Activated effector memory CD4-positive, alpha-beta T cell treated with anti-CD3 and anti-CD28 coated beads, Interleukin-2, amount 50 U/mL, for 16 hours (primary cell): Measurements from ENCODE around the gene BIRC7.
A peak's percentile ranks its signal among the peaks of the same experiment; 100 is the strongest.

Experiments used
- DNase-seq: peaks from one replicate; pipeline ENCODE4 v3.0.0-alpha.2; 2020

Gene BIRC7

DNA sequence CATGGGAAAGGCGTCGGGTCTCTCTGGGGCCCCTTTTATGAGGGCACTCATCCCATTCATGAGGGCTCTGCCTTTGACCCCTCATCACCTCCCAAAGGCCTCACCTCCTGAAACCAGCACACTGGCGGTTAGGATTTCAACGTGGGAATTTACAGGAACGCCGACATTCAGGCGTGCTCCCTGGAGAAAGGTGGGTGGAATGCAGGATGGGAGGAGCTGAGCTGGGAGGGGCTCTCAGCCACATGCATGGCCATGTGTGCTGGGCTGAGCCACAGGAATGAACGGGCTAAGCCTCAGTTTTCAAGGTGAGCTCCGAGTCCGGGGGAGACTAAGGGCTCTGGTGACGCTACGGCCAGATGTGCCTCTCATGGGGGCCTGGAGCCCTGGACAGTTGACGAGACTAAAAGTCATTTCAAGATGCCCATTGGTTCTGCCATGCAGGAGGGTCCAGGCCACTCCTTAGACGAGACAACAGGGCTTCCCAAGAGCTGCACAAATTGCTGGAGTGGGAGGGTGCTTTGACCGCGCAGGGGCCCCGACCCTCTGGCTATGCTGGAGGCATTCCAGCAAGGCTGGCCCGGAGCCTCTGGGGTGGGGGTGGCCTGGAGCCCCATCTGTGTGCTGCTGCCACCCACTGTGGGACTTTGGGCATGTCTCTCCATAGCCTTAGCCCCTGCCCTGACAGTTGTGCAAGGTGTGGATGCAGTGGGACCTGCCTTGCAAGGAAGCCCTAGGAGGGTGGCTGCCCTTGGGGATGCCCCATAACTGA lies 33.1 kb downstream of the BIRC7 start:
- no peak for DNase-seq

DNA sequence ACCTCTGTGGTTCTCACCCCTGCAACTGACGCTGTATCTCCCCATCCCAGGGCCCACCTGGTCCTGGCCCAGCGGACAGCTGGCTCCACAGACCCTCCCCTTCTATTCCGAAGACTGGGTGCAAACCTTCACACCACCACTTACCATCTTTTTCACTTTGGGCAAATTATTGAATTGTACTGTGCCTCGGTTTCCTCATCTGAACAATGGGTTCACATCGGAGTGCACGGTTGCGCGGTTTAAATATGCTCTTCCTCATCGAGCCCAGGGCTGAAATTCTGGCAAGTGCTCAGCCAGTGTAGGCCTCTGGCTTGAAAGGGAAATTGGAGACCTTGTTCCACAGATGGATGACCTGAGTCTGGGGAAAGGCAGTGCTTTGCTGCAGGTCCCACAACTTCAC lies 34.0 kb downstream of the BIRC7 start:
- DNase-seq = no peak

DNA sequence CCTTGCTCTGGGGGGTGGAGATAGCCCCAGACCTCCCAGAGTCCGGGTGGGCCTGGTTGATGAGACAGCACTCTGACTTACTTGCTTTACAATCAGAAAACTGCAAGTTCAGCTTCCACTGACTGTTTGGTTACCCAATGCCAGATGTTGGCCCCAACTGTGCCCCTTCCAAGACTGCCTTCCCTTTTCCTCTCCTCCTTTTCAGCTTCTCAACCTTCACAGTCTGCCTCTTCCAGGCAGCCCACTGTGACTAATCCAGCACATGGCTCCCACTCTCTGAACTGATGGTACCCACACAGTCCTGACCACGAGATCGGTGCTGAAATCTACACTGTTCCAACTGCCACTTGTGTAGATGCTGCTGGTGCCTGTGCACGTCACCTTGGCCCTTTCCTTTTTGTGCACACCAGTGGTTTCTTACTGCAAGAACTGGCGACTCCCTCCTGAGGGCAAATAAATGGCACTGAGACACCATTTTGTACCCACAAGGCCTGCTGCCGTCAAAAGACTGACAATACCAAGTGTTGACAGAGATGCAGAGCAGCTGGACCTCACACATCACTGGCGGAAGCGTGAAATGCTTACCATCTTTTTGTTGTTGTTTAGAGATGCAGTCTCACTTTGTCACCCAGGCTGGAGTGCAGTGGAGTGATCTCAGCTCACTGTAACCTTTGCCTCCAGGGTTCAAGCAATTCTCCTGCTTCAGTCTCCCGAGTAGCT lies 35.1 kb downstream of the BIRC7 start:
- DNase-seq = no peak

DNA sequence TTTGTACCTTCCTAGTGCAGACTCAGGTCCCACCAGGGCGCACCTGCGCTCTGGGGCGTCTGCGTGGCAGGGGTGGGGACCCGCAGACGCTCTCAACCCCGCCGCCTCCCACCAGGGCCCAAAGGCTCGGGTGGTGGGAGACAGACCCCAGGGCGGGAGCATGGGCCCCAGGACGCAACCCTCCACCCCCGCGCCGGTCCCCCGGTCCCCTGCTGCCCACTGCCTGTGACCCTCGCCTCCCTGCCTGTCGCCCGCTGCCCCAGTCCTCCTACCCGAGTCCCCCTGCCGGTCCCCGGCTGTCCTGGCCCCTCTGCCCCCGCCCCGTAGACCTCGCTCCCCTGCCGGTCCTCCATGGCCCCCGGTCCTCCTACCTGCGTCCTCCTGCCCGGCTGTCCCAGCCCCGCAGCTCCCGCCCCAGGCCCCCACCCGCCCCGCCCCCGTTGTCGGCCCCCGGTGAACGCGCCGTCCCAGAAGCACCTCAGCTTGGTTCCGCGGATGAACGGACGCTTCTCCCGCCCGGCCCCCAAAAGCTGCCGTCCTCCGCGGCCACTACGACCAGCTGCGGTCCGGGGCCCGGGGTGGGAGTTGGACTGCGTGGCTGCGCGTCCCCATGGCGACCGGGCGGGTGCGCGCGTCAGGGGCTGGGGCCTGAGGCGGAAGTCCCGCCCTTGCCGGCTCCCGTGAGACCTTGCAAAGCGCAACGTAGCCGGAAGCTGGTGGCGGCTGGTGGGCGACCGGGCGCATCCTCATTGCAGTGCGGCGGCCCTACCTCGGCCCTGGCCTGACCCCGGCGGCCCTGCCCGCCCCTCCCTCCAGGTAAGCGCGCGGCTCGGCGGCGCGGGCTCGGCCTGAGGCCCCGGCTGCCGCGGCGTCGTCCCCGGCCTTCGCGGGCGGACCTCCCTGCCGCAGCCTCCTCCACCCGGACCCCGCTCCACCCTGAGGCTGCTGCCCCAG lies 36.7 kb downstream of the BIRC7 start, which contains the start of gene ARFGAP1:
ARFGAP1 (plus strand) TSS at position 709 of the 954 bp plus-strand sequence. CDS start 2,768 bp downstream, outside the sequence.
- DNase-seq = peak; percentile 97

- DNase-seq = no peak
These were observed 37.4 kb downstream of the BIRC7 start for GRCh38 chr20:63273059-63273579.

GRCh38 chr20:63273635-63274380 lies 38.1 kb downstream of the BIRC7 start:
- no peak for DNase-seq

GRCh38 chr20:63274381-63275228 lies 38.9 kb downstream of the BIRC7 start:
- DNase-seq = no peak

GRCh38 chr20:63275825-63276224 lies 40.1 kb downstream of the BIRC7 start:
- DNase-seq = no peak

- no peak for DNase-seq
These were observed 41.3 kb downstream of the BIRC7 start for GRCh38 chr20:63276956-63277355.

DNA sequence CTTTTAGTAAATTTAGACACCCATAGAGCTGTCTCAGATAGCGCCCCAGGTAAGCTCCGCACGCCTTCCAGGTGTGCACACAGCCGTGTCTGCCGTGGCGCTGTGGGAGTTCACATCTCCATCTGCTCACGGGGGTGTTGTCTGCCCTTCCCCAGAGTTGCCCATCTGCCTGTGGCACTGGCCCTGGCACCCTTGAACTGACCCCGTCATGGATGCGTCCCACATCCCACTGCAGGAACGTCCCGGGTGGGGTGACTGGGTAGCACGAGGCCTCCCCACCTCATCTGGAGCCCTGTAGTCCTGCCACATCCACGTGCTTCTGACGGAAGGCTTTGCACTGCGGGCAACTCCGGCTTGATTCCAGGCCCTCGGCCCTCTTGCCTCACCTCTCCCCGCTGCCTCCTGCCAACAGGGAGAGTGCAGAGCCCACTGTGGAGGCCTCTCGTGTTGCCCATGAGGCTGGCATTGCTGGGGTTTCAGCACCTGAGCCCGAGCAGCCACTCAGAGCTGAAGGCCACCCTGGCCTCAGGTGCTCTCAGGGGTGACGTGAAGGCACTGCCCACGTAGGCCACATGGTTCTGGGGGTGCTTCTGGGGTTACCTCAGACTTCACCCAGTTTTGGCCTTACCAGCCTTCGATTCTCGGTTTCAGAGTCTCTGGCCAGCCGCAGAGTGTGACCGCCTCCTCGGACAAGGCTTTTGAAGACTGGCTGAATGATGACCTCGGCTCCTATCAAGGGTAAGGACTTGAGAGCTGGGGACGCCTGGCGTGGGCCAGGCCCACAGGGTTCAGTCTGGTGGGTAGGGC lies 42.0 kb downstream of the BIRC7 start:
- no peak for DNase-seq

- no peak for DNase-seq
These were observed 43.0 kb downstream of the BIRC7 start for GRCh38 chr20:63278661-63279060.

DNA sequence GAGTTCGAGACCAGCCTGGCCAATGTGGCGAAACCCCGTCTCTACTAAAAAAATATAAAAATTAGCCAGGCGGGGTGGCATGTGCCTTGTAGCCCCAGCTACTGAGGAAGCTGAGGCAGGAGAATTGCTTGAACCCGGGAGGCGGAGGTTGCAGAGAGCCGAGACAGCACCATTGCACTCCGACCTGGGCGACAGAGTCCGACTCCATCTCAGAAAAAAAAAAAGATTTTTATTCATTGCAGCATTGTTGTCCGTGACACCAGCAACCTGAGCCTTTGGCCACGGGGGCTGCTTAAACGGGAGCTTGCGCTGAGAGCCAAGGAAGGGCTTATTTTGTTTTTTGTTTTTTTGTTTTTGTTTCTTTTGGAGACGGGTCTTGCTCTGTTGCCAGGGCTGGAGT lies 44.2 kb downstream of the BIRC7 start:
- DNase-seq = no peak

- no peak for DNase-seq
These were observed 44.7 kb downstream of the BIRC7 start for GRCh38 chr20:63280371-63280770.

- DNase-seq = no peak
These were observed 45.3 kb downstream of the BIRC7 start for GRCh38 chr20:63280929-63281545.

DNA sequence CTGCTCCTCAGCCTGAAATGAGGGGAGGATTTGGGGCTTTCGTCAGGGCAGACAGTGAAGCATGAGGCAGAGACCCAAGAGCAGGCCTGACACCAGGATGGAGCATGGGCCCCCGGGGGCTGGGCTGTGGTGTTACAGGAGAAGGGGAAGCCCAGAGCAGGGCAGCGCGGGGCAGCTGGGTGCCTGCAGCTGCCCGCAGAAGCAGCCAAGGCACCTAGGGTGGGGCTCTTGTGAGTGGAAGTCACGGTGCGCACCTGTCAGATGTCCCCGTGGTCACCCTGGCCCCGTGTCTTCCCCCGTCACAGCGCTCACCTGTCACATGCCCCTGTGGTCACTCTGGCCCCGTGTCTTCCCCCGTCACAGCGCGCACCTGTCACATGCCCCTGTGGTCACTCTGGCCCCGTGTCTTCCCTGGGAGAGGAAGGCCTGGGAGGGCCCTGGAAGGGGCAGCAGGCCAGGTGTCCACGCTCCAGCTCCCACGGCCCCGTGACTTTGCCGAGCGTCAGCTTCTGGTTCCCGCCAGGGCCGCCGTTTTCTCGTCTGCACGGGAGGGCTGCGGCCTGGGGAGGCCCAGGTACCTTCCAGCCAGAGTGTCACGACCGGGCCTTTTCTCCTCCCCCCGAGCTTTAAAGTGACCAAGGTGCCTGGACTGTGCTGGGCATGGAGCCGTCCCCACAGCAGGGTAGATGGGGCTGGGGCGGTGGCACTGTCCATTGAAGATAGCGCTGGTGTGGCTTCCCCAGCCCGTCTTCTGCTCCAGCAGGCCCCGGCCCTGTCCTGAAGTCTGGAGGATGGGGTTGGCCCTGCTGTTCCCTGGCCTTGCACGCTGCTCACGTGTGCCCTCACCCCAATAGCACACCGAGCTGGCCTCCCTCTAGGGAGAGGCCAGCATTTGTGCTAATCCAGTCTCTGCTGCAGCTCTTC lies 46.3 kb downstream of the BIRC7 start:
- no peak for DNase-seq

DNA sequence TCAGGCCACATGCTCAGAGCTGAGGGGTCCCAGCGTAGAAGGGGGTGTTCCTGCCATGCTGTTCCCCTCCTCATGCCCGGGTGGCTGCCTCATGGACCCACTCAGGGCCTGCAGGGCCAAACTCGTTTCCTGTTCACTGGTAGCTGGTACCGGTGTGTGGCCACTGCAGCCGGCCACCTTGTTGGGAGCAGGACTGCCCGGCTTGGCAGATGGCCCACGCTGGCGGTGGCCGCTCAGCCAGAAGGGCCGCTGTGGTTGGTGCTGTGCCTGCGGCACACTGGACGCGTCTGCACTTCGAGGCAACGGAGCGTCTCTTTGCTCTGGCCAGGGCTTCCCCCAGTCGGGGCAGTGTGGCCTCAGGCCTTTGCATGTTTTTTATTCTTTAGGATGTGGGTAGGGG lies 47.2 kb downstream of the BIRC7 start:
- no peak for DNase-seq

- no peak for DNase-seq
These were observed 47.8 kb downstream of the BIRC7 start for GRCh38 chr20:63283397-63284082.

DNA sequence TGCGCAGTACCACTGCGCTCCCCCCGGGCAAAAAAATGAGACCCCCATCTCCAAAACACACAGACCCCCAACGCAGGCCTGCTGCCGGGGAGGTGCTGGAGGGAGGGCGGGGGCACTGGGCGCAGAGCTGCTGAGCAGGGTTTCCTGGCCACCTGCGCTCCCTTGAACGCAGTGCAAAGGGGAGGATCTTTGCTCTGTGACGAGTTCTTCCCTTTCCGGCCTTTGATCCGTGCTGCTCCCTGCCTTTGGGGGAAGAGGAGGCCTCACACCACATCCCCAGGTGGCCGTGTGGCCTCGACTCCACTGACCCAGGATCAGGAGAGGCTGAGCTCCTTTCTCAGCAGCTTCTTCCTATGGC lies 48.4 kb downstream of the BIRC7 start:
- no peak for DNase-seq
